ENCODE measurements around the gene ATP6V1A.

GRCh38 chr3:113831103-113831355, 84.2 kb downstream of the ATP6V1A start:
- no peak for TF ChIP-seq CTCF (conservative IDR thresholded peaks at IDR 0.05; ENCODE audit: low read length)
- no peak for TF ChIP-seq EZH2phosphoT487 (IDR thresholded peaks at IDR 0.05; ENCODE audit: borderline replicate concordance)
